GM12874 (cell line): ENCODE results near the gene CELF1.

Experiments used
- TF ChIP-seq, protein P1 (sequence below): IDR thresholded peaks from 2 replicates; pipeline ENCODE4 v1.5.1; 2011; ENCODE audit warnings: low read depth, mild to moderate bottlenecking, control low read depth, low read length, moderate library complexity; ENCODE audit not compliant: insufficient read depth

The CELF1 gene

DNA sequence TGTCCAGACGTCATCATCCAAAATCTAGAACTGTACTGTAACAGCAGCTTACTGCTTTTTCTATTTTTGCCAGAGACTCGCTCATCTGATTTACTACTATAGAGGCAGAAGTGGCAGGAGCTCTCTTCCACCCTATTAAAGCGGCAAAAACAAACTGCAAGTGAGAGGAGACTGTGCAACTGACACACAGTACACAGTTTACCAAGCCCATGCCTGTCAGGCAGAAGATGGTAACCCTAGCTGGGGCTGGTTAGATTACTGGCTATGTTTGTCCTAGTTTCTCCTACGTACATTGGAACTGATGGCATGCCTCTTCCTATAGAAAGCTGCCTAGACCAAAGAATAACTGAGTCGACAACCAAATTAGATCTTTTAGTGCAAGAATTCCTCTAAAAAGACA, 51.8 kb downstream of the CELF1 start:
- TF ChIP-seq, protein P1, sequence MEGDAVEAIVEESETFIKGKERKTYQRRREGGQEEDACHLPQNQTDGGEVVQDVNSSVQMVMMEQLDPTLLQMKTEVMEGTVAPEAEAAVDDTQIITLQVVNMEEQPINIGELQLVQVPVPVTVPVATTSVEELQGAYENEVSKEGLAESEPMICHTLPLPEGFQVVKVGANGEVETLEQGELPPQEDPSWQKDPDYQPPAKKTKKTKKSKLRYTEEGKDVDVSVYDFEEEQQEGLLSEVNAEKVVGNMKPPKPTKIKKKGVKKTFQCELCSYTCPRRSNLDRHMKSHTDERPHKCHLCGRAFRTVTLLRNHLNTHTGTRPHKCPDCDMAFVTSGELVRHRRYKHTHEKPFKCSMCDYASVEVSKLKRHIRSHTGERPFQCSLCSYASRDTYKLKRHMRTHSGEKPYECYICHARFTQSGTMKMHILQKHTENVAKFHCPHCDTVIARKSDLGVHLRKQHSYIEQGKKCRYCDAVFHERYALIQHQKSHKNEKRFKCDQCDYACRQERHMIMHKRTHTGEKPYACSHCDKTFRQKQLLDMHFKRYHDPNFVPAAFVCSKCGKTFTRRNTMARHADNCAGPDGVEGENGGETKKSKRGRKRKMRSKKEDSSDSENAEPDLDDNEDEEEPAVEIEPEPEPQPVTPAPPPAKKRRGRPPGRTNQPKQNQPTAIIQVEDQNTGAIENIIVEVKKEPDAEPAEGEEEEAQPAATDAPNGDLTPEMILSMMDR: no peak

DNA sequence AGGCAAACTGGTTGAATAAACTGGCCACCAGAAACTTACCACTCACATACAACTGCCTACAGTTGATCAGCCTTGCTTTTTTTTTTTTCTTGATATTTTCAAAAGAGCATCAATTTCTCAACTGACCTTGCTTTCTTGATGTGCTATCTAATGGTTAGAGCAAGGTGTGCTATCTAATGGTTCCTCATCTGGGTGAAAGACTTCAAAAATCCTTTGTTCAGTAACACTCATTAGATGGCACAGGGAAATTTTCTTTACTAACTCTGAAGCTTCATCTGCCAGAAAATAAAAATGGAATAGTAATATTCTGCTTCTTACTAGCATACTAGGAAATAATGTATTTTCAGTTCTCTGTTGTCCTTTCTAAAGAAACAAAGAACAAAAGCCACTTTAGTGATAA, 52.8 kb downstream of the CELF1 start:
- TF ChIP-seq, protein P1: no peak

DNA sequence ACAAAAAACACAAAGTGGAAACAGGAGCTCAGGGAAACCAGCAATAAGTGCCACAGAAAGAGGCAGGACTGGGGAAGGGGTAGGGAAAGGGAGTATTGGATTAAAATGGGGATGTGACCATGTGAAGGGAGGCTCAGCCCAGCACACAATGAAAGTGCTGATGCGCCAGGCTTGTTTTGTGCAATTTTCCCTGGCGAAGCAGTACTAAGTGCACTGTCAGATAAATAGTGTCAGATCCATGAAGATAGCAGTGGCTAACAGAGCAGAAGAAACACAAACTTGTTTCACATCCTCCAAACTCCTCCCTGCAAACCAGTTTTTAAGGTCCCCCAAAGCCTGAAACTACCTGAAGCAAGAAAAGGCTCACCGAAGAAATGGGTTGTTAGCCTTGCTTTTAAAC, 53.3 kb downstream of the CELF1 start:
- TF ChIP-seq, protein P1: no peak

DNA sequence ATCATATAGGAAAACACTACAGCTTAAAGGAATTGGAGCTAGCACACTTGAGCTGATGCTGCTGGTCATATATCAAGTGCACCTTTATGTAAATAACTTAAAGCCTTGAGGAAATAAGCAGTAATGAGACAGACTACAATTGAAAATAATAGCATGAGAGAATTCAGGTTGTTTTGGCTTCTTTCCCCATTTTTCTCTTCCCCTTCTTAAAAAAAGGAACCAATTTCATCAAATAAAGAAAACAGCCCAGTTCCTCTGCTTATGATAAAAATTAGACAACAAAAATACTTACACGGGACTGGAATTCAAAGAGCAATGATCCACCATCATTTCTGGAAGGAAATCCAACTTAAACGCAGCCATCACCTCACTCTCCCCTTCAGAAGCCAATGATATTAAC, 53.8 kb downstream of the CELF1 start:
- TF ChIP-seq, protein P1: no peak

DNA sequence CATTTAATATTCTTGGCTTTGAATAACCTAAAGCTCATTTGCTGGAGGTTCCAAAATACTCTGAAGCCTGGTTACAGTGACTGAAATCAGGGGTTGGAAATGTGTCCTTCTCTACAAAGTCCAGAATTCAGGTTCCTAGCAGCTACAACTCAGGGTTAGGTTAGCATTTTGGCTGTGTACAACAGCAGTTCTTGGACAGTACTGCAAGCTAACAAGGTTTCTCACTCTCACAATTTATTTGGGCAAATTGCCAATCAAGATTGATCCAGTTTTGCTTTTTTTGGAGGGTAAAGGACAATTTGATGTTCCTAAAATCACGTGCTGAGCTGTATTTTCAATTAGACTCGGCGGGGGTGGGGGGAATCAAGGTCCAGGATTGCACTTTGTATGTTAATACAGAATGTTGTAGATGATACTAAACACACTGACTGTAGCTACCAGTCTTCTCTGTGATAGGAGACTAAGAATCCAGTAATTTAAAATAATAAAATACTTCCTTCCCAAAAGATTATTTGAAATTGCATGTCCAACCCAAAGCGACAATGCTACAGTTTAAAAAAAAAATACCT, 54.3 kb downstream of the CELF1 start:
- TF ChIP-seq, protein P1: no peak

DNA sequence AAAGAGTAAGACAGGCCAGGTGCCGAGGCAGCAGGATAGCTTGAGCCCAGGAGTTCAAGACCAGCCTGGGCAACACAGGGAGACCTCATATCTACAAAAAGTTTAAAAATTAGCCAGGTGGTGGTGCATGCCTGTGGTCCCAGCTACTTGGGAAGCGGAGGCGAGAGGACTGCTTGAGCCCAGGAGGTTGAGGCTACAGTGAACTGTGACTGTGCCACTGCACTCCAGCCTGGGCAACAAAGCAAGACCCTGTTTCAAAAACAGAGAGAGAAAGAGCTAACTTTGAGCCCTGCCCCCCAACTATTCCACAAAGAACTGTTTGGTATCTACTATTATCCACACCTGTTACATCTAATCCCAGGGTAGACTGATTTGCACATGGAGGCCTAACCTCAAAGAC, 54.8 kb downstream of the CELF1 start:
- TF ChIP-seq, protein P1: no peak

DNA sequence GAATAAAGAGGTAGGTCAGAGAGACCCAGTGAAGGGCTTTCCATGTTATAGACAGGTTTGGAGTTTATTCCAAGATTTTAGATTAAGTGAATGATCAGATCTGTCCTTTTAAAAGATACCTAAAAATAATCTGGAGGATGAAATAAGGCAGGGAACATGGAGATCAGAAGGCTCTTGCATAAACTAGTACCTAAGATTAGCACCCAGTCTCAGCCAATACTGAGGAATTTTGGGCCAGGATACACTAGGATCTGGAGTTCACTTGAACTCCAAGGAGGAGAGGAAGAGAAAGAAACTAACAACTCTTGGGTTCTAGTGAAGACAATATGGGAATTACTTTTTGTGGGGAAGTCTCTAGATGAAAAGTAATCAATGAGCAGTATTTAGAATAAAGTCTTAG, 56.1 kb downstream of the CELF1 start:
- TF ChIP-seq, protein P1: no peak
